Measurements from ENCODE around the gene IRF4.

The IRF4 gene

DNA sequence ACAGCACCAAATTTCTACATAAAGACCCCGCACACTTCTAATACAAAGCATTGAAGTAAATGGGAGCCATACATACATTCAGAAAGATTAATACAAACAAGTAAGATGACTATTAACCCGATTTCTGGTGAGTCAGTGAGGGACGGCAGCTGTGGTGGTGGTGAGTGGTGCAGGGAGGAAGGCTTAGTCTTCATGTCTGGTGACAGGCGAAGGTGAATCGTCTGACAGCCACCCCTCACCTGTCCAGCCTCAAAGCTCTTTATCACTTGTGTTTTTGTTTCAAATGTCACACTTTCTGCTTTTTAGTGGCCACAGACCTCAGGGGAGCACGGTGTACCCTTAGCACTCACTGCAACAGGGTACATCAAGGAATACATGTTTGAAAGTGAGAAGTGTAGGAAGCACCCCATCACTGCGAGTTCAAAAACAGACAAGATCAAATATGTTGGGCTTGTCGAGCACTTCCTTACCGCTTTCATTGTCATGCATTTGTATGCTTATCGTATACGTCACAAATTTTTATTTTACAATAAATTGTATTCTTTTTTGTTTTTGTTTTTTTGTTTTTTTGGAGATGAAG is 63.5 kb downstream of the IRF4 start:
- in situ Hi-C loops (cut with HindIII; ENCODE audit: low sequenced_read_pairs), result no loop called here
- H3K4me3 ChIP-seq (ENCODE audit: low read depth, low read length), result no peak overlapping the region
- DNase-seq (ENCODE audit: low read depth, low spot score), result no peak
- TF ChIP-seq CTCF (IDR thresholded peaks at IDR 0.05; ENCODE audit: low read depth, low read length), result no peak

GRCh38 chr6:455835-456234 is 64.3 kb downstream of the IRF4 start:
- in situ Hi-C loops (cut with HindIII; ENCODE audit: low sequenced_read_pairs), result no loop called here
- TF ChIP-seq CTCF (IDR thresholded peaks at IDR 0.05; ENCODE audit: low read depth, low read length), result no peak
- DNase-seq (ENCODE audit: low read depth, low spot score), result no peak
- no peak overlapping the region for H3K4me3 ChIP-seq (ENCODE audit: low read depth, low read length)

GRCh38 chr6:456358-456867 is 64.9 kb downstream of the IRF4 start:
- in situ Hi-C loops (cut with HindIII; ENCODE audit: low sequenced_read_pairs), result no loop called here
- TF ChIP-seq CTCF (IDR thresholded peaks at IDR 0.05; ENCODE audit: low read depth, low read length), result no peak
- no peak for DNase-seq (ENCODE audit: low read depth, low spot score)
- no peak overlapping the region for H3K4me3 ChIP-seq (ENCODE audit: low read depth, low read length)

DNA sequence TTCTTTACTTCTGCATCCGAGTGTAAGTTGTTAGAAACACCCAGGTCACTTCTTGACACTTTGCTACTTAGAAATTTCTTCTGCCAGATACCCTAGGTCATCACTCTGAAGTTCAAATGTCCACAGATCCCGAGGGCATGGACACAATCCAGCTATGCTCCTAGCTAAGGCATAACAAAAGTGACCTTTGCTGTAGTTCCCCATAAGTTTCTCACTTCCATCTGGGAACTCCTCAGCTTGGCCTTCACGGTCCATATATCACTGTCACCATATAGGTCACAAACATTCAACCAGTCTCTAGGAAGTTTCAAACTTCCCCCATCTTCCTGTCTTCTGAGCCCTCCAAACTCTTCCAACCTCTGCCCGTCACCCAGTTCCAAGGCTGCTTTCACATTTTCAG is 65.3 kb downstream of the IRF4 start:
- H3K4me3 ChIP-seq (ENCODE audit: low read depth, low read length), result no peak overlapping the region
- TF ChIP-seq CTCF (IDR thresholded peaks at IDR 0.05; ENCODE audit: low read depth, low read length), result no peak
- no peak for DNase-seq (ENCODE audit: low read depth, low spot score)
- in situ Hi-C loops (cut with HindIII; ENCODE audit: low sequenced_read_pairs), result no loop called here

All from astrocyte of the spinal cord (primary cell).